HepG2 (cell line): ENCODE measurements around the gene BLOC1S2. TPM values are rescaled to one million over a fixed set of nuclear protein-coding genes. Genes with fewer than 3 reads are reported as not detected.

ENCODE experiments used
- ATAC-seq: fragments of 200-7000 bp; cut with Tn5 transposase; 3 replicates; pipeline ENCODE4 v1.9.1; 2020; ENCODE audit warnings: mild to moderate bottlenecking, moderate library complexity
- BruUV-seq: library from RNA; stranded (reverse); fragments of 400-500 nt; replicated peaks from 2 replicates; lab custom pipeline; 2021; lab: Mats Ljungman, UMichigan
- CTCF ChIA-PET: fragments of 300-600 bp; formaldehyde crosslinking; extraction: SDS; loops from one replicate; lab custom pipeline; 2021; ENCODE audit warnings: low total read pairs, inconsistent platforms, low intra/inter-chr PET ratio; lab: Yijun Ruan, JAX
- POLR2A ChIA-PET: fragments of 350-600 bp; sonication (Branson Sonifier 250); formaldehyde crosslinking; loops from one replicate; lab custom pipeline; 2020; ENCODE audit warnings: antibody characterized with exemption, inconsistent platforms; lab: Yijun Ruan, JAX
- DNase-seq: peaks from one replicate; pipeline ENCODE4 v3.0.0-alpha.2; 2015; ENCODE audit warnings: low spot score
- FAIRE-seq: peaks from 3 replicates; lab custom pipeline; 2011; peaks lifted over from hg19 to GRCh38; lab: Jason Lieb, UNC
- H2AFZ ChIP-seq: one replicate; pipeline ENCODE4 v1.6.1; 2011; ENCODE audit warnings: low read length, inconsistent platforms
- H3K27ac ChIP-seq: fragments of 300-600 bp; 3 replicates; pipeline ENCODE4 v1.8.0; 2011; ENCODE audit warnings: mixed run types, mild to moderate bottlenecking, mixed read lengths, low read length, inconsistent platforms; ENCODE audit not compliant: insufficient read depth; ENCODE audit errors: extremely low read length
- H3K27me3 ChIP-seq, 2 experiments: fragments of 200-600 bp in 1 of 2; 2 replicates in 1 of 2; 3 replicates in 1 of 2; pipeline versions ENCODE4 v1.6.0 to v1.8.0; 2011; ENCODE audit warnings: low read length in 2 of 2, mild to moderate bottlenecking in 2 of 2, moderate library complexity in 2 of 2, inconsistent platforms in 1 of 2; ENCODE audit not compliant: insufficient read depth in 2 of 2, control insufficient read depth in 1 of 2
- H3K36me3 ChIP-seq, 2 experiments: fragments of 200-600 bp in 1 of 2; replicated peaks in 1 of 2; 2 replicates in 1 of 2; 3 replicates in 1 of 2; pipeline versions ENCODE4 v1.5.1 to v1.8.0; 2011; ENCODE audit warnings: low read length in 2 of 2, inconsistent platforms in 1 of 2; ENCODE audit not compliant: insufficient read depth in 2 of 2, control insufficient read depth in 1 of 2
- H3K4me1 ChIP-seq: 2 replicates; pipeline ENCODE4 v1.5.1; 2012; ENCODE audit warnings: low read length, inconsistent platforms; ENCODE audit not compliant: insufficient read depth
- H3K4me2 ChIP-seq: 2 replicates; pipeline ENCODE4 v1.6.0; 2011; ENCODE audit warnings: low read depth, low read length, inconsistent platforms
- H3K4me3 ChIP-seq, 3 experiments: fragments of 200-600 bp in 1 of 3; sonication (generic), shearing (Covaris generic) in 1 of 3; replicated peaks in 1 of 3; 2 replicates each; pipeline ENCODE4 v1.5.1; 2011 to 2016; ENCODE audit warnings: low read length in 3 of 3, inconsistent platforms in 2 of 3, low read depth in 2 of 3, mild to moderate bottlenecking in 2 of 3, control low read depth in 1 of 3, mixed read lengths in 1 of 3; ENCODE audit not compliant: insufficient read depth in 1 of 3
- H3K79me2 ChIP-seq: one replicate; pipeline ENCODE4 v1.6.1; 2011; ENCODE audit warnings: low read length, inconsistent platforms; ENCODE audit not compliant: insufficient read depth
- H3K9ac ChIP-seq: 2 replicates; pipeline ENCODE4 v1.6.0; 2011; ENCODE audit warnings: mild to moderate bottlenecking, low read depth, low read length, inconsistent platforms; ENCODE audit not compliant: insufficient read depth
- H3K9me3 ChIP-seq: 2 replicates; pipeline ENCODE4 v1.5.1; 2012; ENCODE audit warnings: mild to moderate bottlenecking, low read length
- H4K20me1 ChIP-seq: 2 replicates; pipeline ENCODE4 v1.6.0; 2011; ENCODE audit warnings: inconsistent platforms, mild to moderate bottlenecking, low read length, moderate library complexity; ENCODE audit not compliant: insufficient read depth
- AGO1 ChIP-seq: fragments of 200-400 bp; formaldehyde crosslinking; IDR thresholded peaks from 2 replicates; pipeline ENCODE4 v1.6.1; 2017; ENCODE audit warnings: mild to moderate bottlenecking, low read depth, low read length, moderate library complexity; ENCODE audit not compliant: poor library complexity, severe bottlenecking
- HDAC1 ChIP-seq: sonication (generic); formaldehyde crosslinking; IDR thresholded peaks from 2 replicates; pipeline ENCODE4 v1.5.1; 2020; ENCODE audit warnings: mild to moderate bottlenecking, missing genetic modification reagents
- MTA3 ChIP-seq: sonication (generic); formaldehyde crosslinking; IDR thresholded peaks from 2 replicates; pipeline ENCODE4 v1.4.0; 2020; ENCODE audit warnings: missing genetic modification reagents
- MXD4 ChIP-seq: IDR thresholded peaks from 2 replicates; pipeline ENCODE4 v1.6.1; 2016; ENCODE audit warnings: mild to moderate bottlenecking, missing biosample characterization, missing genetic modification reagents
- MYC ChIP-seq: sonication (generic); formaldehyde crosslinking; IDR thresholded peaks from 2 replicates; pipeline ENCODE4 v1.9.0; 2021; ENCODE audit warnings: missing genetic modification reagents, borderline replicate concordance
- SIN3B ChIP-seq: fragments of 150-350 bp; IDR thresholded peaks from 2 replicates; pipeline ENCODE4 v1.6.1; 2014; ENCODE audit warnings: low read length
- ZBTB3 ChIP-seq: sonication (generic); formaldehyde crosslinking; IDR thresholded peaks from 2 replicates; pipeline ENCODE4 v1.4.0; 2020; ENCODE audit warnings: low read depth, mild to moderate bottlenecking, moderate library complexity, missing genetic modification reagents, borderline replicate concordance
- WGBS: methylation state at CpG from one replicate; pipeline ENCODE4 v1.1.6; 2017; ENCODE audit warnings: low lambda C conversion rate; 5-methylcytosine and 5-hydroxymethylcytosine counted together
- in situ Hi-C: cut with HindIII; loops from 2 replicates; pipeline ENCODE4 v1.10.0; 2017; ENCODE audit warnings: low pct_unique_long_range_greater_than_20kb; ENCODE audit not compliant: extremely low pct_ligation_motif_present
- intact Hi-C: fragments of 100-400 bp; cut with micrococcal nuclease; formaldehyde crosslinking; loops from one replicate; pipeline ENCODE4 v1.10.0; 2022; ENCODE audit not compliant: unreplicated experiment
- polyA plus RNA-seq, 8 experiments: library from polyadenylated mRNA; depleted of rRNA in 3 of 8; stranded (reverse) in 7 of 8; unstranded in 1 of 8; fragments of >200 nt; fragmentation: Illumina TruSeq in 4 of 8; extraction: Trizol in 4 of 8; gene quantifications; 2 replicates each; pipeline versions ENCODE4 v1.2.1 to v1.2.3, GENCODE V29; 2011 to 2016; ENCODE audit warnings: low read depth in 4 of 8, missing spikeins in 1 of 8, mixed read lengths in 1 of 8; ENCODE audit not compliant: insufficient read depth in 1 of 8
- total RNA-seq, 5 experiments: library from RNA; depleted of rRNA; stranded (reverse); fragments of >200 nt; fragmentation: Illumina TruSeq; extraction: Trizol; gene quantifications; 2 replicates each; pipeline ENCODE4 v1.2.3, GENCODE V29; 2016; ENCODE audit warnings: low read depth in 1 of 5
- TF ChIP-seq, protein P1 (sequence below): fragments of 450-650 bp; IDR thresholded peaks from 2 replicates; pipeline ENCODE4 v1.6.1; 2016
- TF ChIP-seq, protein P2 (sequence below): sonication (generic); formaldehyde crosslinking; IDR thresholded peaks from 2 replicates; pipeline ENCODE4 v1.8.1; 2023; ENCODE audit warnings: mild to moderate bottlenecking, missing genetic modification reagents, borderline replicate concordance

BLOC1S2 gene
- total and polyA plus RNA-seq, 2 of the 13 experiments (the other 11 are each of a cell fraction or from before 2014, with no cell fraction given) = 22.3 to 64.4 TPM

DNA sequence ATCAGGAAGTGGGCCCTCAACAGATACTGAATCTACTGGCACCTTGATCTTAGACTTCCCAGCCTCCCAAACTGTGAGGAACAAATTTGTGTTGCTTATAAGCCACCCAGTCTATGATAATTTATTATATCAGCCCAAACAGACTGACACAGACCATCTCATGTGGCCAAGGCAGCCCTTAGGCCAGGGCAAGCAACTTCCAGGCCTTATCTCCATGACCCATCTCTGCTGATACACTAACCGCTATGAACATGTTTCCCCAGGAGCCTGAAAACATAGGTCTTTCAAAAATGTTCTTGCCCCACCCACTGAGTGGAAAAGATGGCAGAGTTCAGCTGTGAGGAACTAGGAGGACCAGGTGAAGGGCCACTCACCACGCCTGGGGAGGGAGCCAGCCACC, 3.2 kb upstream of the BLOC1S2 start:
- Histone ChIP-seq H3K79me2 (peaks cover 17% of the 10 kb centered on the region), H3K27ac (no peak overlapping the region), H3K9ac (no peak overlapping the region), H3K4me3 (no peak overlapping the region), H3K4me2 (peak overlapping the region; percentile 50), H3K36me3 (no peaks in the 10 kb centered on the region), H3K27me3 (no peaks in the 10 kb centered on the region; a peak in 1 of 5 replicates), H2AFZ (no peak overlapping the region), H3K9me3 (no peaks in the 10 kb centered on the region), H3K4me1 (peaks cover 74% of the 10 kb centered on the region), H4K20me1 (no peaks in the 10 kb centered on the region)
- CTCF ChIA-PET = no interaction called here
- TF ChIP-seq AGO1 (no peak), HDAC1 (no peak), SIN3B (no peak), MYC (CRISPR knock-in tag) (no peak), ZBTB3 (CRISPR knock-in tag) (no peak), MTA3 (CRISPR knock-in tag) (no peak), MXD4 (CRISPR knock-in tag) (no peak)
- TF ChIP-seq, protein P1, sequence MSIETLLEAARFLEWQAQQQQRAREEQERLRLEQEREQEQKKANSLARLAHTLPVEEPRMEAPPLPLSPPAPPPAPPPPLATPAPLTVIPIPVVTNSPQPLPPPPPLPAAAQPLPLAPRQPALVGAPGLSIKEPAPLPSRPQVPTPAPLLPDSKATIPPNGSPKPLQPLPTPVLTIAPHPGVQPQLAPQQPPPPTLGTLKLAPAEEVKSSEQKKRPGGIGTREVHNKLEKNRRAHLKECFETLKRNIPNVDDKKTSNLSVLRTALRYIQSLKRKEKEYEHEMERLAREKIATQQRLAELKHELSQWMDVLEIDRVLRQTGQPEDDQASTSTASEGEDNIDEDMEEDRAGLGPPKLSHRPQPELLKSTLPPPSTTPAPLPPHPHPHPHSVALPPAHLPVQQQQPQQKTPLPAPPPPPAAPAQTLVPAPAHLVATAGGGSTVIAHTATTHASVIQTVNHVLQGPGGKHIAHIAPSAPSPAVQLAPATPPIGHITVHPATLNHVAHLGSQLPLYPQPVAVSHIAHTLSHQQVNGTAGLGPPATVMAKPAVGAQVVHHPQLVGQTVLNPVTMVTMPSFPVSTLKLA = no peak
- TF ChIP-seq, protein P2, sequence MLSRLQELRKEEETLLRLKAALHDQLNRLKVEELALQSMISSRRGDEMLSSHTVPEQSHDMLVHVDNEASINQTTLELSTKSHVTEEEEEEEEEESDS = no peak
- WGBS = 38% methylated on average over 2 of the region's 2 CpGs
- intact Hi-C loops (no loop called here), in situ Hi-C loops (no loop called here)
- ATAC-seq = no peak
- DNase-seq = no peak
- POLR2A ChIA-PET = no interaction called here
- no peak for FAIRE-seq
- no TSS peak for BruUV-seq
